HG03378 (cell line): ENCODE data around the gene TMPRSS9.

Experiments
- ATAC-seq: cut with Tn5 transposase; IDR thresholded peaks from one replicate; pipeline ENCODE4 v1.9.1; 2021; ENCODE audit warnings: mild to moderate bottlenecking, moderate library complexity; ENCODE audit not compliant: unreplicated experiment

The TMPRSS9 gene

GRCh38 chr19:2431318-2432055 is 71.4 kb downstream of the TMPRSS9 start:
- no peak for ATAC-seq

GRCh38 chr19:2432131-2432848 is 72.2 kb downstream of the TMPRSS9 start:
- no peak for ATAC-seq

GRCh38 chr19:2433854-2434253 is 73.8 kb downstream of the TMPRSS9 start:
- ATAC-seq = no peak

- ATAC-seq = no peak
These were observed 74.2 kb downstream of the TMPRSS9 start for GRCh38 chr19:2434267-2434666.

- no peak for ATAC-seq
These were observed 74.7 kb downstream of the TMPRSS9 start for GRCh38 chr19:2434721-2435265.

GRCh38 chr19:2436384-2436783 is 76.3 kb downstream of the TMPRSS9 start:
- ATAC-seq = no peak

- ATAC-seq = no peak
These were observed 76.9 kb downstream of the TMPRSS9 start for GRCh38 chr19:2436926-2437325.

GRCh38 chr19:2438178-2438577 is 78.1 kb downstream of the TMPRSS9 start:
- ATAC-seq = no peak

GRCh38 chr19:2440515-2440914 is 80.5 kb downstream of the TMPRSS9 start:
- no peak for ATAC-seq

- ATAC-seq = no peak
These were observed 81.2 kb downstream of the TMPRSS9 start for GRCh38 chr19:2441096-2441752.

GRCh38 chr19:2443116-2443784 is 83.2 kb downstream of the TMPRSS9 start:
- ATAC-seq = no peak

- no peak for ATAC-seq
These were observed 83.7 kb downstream of the TMPRSS9 start for GRCh38 chr19:2443785-2444182.

GRCh38 chr19:2444251-2445002 is 84.4 kb downstream of the TMPRSS9 start:
- ATAC-seq = no peak

GRCh38 chr19:2446381-2446780 is 86.3 kb downstream of the TMPRSS9 start:
- ATAC-seq = no peak

GRCh38 chr19:2449019-2449418 is 89.0 kb downstream of the TMPRSS9 start:
- no peak for ATAC-seq

- ATAC-seq = no peak
These were observed 91.1 kb downstream of the TMPRSS9 start for GRCh38 chr19:2451138-2451537.

GRCh38 chr19:2451741-2452140 is 91.7 kb downstream of the TMPRSS9 start:
- no peak for ATAC-seq

- no peak for ATAC-seq
These were observed 93.5 kb downstream of the TMPRSS9 start for GRCh38 chr19:2453431-2454025.

GRCh38 chr19:2454199-2454961 is 94.3 kb downstream of the TMPRSS9 start:
- ATAC-seq = no peak
